HG03571 (cell line): ENCODE measurements around the gene DNAJA1.

Source experiments
- ATAC-seq: cut with Tn5 transposase; IDR thresholded peaks from one replicate; pipeline ENCODE4 v1.9.1; 2021; ENCODE audit not compliant: unreplicated experiment

The DNAJA1 gene

GRCh38 chr9:33025572-33026342 is 684 bp downstream of the DNAJA1 start:
- peak; percentile 33 for ATAC-seq

- no peak for ATAC-seq
Observed at GRCh38 chr9:33029231-33029786, 4.2 kb downstream of the DNAJA1 start.

DNA sequence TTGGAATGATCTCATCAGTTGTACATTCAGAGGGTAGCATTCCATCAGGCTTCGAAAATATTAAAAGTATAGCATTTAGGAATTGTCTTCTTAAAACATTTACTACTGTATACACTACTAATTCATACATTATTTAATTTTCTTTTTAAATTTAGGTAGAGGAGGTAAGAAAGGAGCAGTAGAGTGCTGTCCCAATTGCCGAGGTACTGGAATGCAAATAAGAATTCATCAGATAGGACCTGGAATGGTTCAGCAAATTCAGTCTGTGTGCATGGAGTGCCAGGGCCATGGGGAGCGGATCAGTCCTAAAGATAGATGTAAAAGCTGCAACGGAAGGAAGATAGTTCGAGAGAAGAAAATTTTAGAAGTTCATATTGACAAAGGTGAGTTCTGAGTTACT is 5.2 kb downstream of the DNAJA1 start:
- ATAC-seq = no peak

DNA sequence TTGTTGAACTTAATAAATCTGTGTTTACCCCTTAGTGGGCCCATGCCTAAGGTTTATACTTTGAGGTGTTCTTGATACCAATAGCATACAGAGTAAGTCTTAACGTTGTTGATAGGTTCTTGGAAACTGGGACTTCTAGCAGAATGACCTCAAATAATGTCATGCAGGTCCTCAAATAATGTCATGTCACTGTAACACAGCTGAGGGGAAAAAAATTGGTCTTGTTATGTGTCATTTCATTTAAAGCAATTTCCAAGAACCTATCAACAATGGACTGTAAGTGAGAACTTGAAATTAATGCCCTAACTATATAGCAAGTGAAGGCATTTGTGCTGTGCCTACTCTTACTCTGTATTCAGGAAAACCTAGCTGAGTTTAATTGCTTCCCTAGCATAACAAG is 7.2 kb downstream of the DNAJA1 start:
- no peak for ATAC-seq

GRCh38 chr9:33032865-33033264 is 7.8 kb downstream of the DNAJA1 start:
- ATAC-seq = no peak

GRCh38 chr9:33040792-33041431 is 15.8 kb downstream of the DNAJA1 start:
- no peak for ATAC-seq

DNA sequence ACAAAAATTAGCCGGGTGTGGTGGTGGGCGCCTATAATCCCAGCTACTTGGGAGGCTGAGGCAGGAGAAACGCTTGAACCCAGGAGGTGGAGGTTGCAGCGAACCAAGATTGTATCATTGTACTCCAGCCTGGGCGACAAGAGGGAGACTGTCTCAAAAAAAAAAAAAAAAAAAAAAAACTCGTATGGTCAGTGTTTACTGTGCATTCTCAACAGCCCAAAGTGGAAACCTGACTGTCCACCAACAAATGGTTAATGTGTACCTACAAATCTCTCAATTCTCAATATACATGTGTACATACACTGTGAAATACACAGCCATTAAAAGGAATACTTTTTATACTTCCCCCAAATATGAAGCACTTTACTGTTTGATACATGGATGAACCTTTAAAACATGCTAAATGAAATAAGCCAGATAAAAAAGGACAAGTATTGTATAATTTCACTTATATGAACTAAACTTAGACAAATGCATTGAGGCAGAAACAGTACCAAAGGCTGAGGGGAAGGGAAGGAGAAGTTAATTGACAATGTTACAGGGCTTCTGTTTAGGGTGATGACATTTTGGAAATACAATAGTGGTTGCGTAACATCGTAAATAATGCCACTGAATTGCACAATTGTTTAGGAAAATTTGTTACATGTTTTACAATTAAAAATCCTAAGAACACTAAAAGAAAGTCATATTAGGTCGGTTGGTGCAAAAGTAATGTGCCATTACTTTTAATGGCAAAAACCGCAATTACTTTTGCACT is 16.5 kb downstream of the DNAJA1 start:
- no peak for ATAC-seq

DNA sequence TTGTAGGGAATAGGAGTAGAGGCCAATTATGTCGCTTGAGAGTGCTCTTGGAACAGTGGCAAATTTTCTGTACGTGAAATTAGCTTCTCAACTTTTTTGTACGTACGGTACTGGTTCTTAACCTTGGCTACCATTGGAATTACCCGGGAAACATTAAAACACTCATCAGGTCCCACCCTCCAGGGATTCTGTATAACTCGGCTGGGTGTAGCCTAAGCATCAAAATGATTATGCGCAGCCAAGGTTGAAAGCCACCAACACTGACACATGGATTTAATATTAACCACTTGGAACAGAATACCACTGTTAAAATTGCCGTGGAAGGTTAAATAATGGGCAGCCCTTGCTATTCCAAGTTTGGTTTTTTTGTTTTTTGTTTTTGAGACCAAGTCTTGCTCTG is 17.4 kb downstream of the DNAJA1 start:
- ATAC-seq = no peak

DNA sequence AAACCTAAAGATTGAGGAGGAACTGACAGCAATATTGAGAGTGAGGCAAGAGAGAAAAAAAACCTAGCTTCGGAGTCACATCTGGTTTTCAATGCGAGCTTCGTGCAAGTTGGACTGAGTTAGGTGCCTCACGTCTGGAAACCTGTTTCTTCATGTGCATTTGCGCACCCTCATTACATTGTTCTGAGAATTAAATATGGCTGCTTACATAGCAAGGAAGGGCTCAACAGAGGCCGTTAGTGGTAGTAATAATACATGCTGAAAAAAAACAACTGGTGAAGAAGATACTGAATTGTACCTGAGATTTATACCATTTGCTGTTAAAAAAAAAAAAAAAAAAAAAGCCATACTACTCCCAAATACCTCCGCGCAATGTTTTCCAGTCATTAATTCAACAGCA is 18.6 kb downstream of the DNAJA1 start:
- no peak for ATAC-seq

GRCh38 chr9:33044162-33044673 is 19.1 kb downstream of the DNAJA1 start:
- ATAC-seq = peak; percentile 74

DNA sequence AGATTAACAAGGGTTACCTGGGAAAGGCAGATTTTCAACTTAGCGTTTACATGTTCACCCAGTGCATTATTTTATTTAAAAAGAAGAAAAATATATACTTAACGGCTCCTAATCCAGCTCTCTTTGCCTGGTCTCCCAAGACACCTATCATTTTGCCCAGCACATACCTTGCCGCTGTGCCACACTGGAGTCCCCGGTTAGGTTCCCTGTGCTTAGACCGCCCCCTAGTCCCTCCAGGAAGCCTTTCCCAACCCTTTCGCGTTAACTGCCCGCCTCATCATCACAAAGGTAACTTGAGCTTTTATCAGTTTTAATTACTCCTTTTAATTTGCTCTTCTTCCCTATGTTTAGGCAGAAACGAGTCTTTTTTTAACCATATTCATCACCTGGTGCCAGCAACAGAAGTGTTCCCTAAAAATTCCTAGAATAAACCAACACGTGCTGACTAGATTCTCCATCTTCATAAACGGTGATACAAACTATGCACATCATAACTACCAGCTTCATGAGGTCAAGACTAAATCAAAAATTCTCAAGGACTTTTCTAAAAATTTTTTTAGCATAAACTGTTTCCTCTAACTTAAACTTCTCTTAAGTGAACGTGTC is 19.7 kb downstream of the DNAJA1 start:
- ATAC-seq = no peak

DNA sequence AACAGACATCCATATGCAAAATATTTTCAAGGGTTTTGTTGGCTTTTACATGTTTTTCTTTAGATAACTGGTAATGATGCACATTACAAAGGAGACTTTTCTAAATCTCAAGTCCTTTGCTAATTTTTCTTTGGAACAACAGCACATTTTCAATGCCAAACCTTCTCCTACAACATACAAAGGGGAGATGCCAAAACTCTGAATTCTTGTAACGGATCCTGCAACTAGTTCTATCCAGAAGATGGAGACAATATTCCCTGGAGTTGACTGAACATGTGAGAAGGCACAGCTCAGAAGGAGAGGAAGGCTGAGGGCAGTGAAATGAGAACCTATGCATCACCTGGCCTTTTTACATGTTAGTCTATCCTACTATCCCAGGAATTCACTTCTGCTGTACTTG is 21.0 kb downstream of the DNAJA1 start:
- ATAC-seq = no peak

DNA sequence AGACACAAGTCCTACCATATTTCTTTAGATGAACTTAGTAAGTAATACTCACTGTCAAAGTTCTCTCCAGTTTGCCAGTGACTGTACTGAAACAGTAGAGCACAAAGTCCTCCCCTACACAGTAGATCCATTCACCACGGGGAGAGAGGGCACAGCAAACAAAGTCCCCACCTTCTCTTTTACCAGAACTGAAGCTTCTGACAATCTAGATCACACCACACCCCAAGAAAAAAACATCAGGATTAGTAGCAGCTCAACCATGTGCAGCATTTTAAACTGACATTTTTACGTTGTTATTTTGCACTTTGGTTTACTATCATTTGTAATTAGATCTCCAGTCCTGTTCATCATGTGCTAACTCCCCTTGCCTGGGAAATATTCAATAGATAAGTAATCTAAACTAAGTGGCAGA is 23.0 kb downstream of the DNAJA1 start:
- ATAC-seq = no peak

- peak; percentile 76 for ATAC-seq
Observed at GRCh38 chr9:33049680-33050361, 24.7 kb downstream of the DNAJA1 start.

GRCh38 chr9:33051144-33051543 is 26.1 kb downstream of the DNAJA1 start:
- no peak for ATAC-seq

- ATAC-seq = peak; percentile 86
Observed at GRCh38 chr9:33065157-33066076, 40.3 kb downstream of the DNAJA1 start.

GRCh38 chr9:33068991-33069390 is 43.9 kb downstream of the DNAJA1 start:
- ATAC-seq = no peak

DNA sequence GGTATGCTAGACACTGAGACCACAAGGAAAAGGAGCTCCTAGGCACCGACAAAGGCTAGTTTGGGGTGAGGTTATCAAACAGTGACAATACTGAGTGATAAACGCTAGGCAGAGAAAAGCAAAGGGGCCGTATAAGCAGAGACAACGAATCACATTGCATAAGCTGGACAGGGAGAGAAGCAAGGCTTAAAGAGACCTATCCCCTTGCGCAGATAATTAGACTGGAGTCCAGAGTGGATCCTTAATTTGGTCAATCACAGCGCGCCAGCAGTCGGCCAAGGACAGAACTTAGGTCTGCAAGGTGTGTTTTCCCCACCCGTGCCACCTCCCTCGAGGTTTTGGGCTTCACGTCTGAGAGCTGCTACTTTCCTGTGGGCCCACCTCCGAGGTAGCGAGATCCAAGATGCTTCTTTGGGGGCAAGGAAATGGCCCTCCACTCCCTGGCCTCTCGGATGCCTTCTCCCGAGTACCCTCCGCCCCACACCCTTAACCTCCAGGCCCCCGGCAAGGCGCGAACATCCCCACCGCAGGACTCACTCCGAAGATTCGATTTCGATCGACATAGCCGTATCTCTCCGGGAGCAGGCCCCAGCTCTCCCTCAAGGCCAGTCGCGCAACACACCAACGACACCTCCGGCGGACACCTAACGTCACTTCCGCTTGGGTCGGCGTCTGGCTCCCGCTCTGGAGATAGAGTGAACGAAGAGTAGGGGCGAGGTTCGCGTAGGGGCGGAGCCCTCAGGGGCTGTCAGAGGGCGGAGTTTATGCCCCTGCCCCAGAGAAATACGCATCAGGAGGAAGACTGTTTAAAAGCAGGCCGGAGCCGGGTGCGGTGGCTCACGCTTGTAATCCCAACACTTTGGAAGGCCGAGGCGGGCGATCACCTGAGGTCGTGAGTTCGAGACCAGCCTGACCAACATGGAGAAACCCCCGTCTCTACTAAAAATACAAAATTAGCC is 51.3 kb downstream of the DNAJA1 start, which contains the start of gene SMU1:
Gene SMU1 (minus strand): TSS at position 629 of the 959 bp plus-strand sequence. CDS start 66 bp downstream, at position 563.
- ATAC-seq = peak; percentile 99
